ENCODE measurements around the gene MORC2. TPM values are rescaled to one million over a fixed set of nuclear protein-coding genes. Genes with fewer than 3 reads are reported as not detected.

Gene MORC2
- total and polyA plus RNA-seq, 2 of the 13 experiments (the other 11 are each of a cell fraction or from before 2014, with no cell fraction given) = 11.9 to 18.3 TPM

GRCh38 chr22:30968015-30968923, at the start of gene MORC2 (continued):
- TF ChIP-seq ZBTB37 (CRISPR knock-in tag; IDR thresholded peaks at IDR 0.05) (no peak), ELF3 (CRISPR knock-in tag; IDR thresholded peaks at IDR 0.05) (no peak), ZNF230 (CRISPR knock-in tag; IDR thresholded peaks at IDR 0.05) (no peak), ZNF704 (CRISPR knock-in tag; IDR thresholded peaks at IDR 0.05; ENCODE audit: borderline replicate concordance) (no peak), FOXP4 (CRISPR knock-in tag; IDR thresholded peaks at IDR 0.05) (peak; percentile 47; the same call in 1 of the 2 replicates), GPN1 (CRISPR knock-in tag; IDR thresholded peaks at IDR 0.05; ENCODE audit: borderline replicate concordance) (no peak), RNF2 (conservative IDR thresholded peaks at IDR 0.05; ENCODE audit: low read depth) (peak; percentile 87; the same call in 1 of the 2 replicates), ZBTB39 (CRISPR knock-in tag; IDR thresholded peaks at IDR 0.05) (peak; percentile 68; the same call in 1 of the 2 replicates), BATF2 (CRISPR knock-in tag; IDR thresholded peaks at IDR 0.05) (peak; percentile 17; the same call in 1 of the 2 replicates), CEBPG (CRISPR knock-in tag; IDR thresholded peaks at IDR 0.05) (peak; percentile 7; the same call in 1 of the 2 replicates), CHD4 (IDR thresholded peaks at IDR 0.05; ENCODE audit: borderline replicate concordance, low read length) (no peak), FOXA1 (IDR thresholded peaks at IDR 0.05) (no peak), FOXA1 (CRISPR knock-in tag; IDR thresholded peaks at IDR 0.05) (0 out of 2 replicates have a peak, but pooled peaks have one; percentile 32), ZBTB20 (CRISPR knock-in tag; IDR thresholded peaks at IDR 0.05; ENCODE audit: borderline replicate concordance, low read depth) (peak; percentile 20; the same call in 1 of the 2 replicates), ATF7 (IDR thresholded peaks at IDR 0.05) (peak; percentile 36; the same call in 1 of the 2 replicates), ATF7 (CRISPR knock-in tag; IDR thresholded peaks at IDR 0.05) (no peak), ZBTB33 (CRISPR knock-in tag; IDR thresholded peaks at IDR 0.05) (0 out of 2 replicates have a peak, but pooled peaks have one; percentile 9), ZNF317 (CRISPR knock-in tag; IDR thresholded peaks at IDR 0.05) (0 out of 2 replicates have a peak, but pooled peaks have one; percentile 0), PHF8 (CRISPR knock-in tag; IDR thresholded peaks at IDR 0.05) (peak; percentile 16; the same call in 1 of the 2 replicates), GATA4 (IDR thresholded peaks at IDR 0.05; ENCODE audit: borderline replicate concordance, low read depth) (no peak)

Measured in HepG2 (cell line).